GM13977 (cell line): ENCODE measurements around the gene EXOC3L1.

ENCODE experiments used
- DNase-seq: peaks from one replicate; pipeline ENCODE4 v3.0.0; 2012; ENCODE audit warnings: low spot score
- in situ Hi-C: fragments of 300-500 bp; cut with MboI; formaldehyde crosslinking; loops from one replicate; pipeline ENCODE4 v1.12.0; 2022; ENCODE audit warnings: low sequenced_read_pairs, low pct_unique_long_range_greater_than_20kb, mixed read lengths, inconsistent platforms; ENCODE audit not compliant: unreplicated experiment
- TF ChIP-seq, protein P1 (sequence below): IDR thresholded peaks from 2 replicates; pipeline ENCODE4 v1.5.1; 2012; ENCODE audit warnings: mild to moderate bottlenecking, control low read depth; ENCODE audit not compliant: insufficient read depth; ENCODE audit errors: extremely low read depth, missing control alignments

Gene EXOC3L1

DNA sequence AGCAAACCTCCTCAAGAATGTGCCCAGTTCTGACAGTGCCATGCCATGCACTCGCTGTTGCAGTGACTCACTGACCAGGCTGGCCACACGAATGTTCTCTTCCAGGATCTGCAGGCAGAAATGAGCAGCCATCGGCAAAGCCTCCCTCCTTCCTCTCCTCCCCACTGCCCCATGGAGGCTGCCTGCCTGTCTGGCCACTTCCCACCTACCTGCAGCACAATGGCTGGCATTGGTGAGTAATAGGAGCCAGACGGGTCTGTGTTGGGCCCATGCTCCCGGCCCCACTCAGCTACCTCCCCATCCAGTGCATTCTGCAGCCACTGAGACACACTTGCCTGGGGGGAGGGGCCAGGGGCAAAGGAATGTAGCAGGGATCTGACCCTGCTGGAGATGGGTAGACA is 3.4 kb downstream of the EXOC3L1 start:
- TF ChIP-seq, protein P1, sequence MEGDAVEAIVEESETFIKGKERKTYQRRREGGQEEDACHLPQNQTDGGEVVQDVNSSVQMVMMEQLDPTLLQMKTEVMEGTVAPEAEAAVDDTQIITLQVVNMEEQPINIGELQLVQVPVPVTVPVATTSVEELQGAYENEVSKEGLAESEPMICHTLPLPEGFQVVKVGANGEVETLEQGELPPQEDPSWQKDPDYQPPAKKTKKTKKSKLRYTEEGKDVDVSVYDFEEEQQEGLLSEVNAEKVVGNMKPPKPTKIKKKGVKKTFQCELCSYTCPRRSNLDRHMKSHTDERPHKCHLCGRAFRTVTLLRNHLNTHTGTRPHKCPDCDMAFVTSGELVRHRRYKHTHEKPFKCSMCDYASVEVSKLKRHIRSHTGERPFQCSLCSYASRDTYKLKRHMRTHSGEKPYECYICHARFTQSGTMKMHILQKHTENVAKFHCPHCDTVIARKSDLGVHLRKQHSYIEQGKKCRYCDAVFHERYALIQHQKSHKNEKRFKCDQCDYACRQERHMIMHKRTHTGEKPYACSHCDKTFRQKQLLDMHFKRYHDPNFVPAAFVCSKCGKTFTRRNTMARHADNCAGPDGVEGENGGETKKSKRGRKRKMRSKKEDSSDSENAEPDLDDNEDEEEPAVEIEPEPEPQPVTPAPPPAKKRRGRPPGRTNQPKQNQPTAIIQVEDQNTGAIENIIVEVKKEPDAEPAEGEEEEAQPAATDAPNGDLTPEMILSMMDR, result no peak
- in situ Hi-C loops, result no loop called here
- DNase-seq, result no peak

DNA sequence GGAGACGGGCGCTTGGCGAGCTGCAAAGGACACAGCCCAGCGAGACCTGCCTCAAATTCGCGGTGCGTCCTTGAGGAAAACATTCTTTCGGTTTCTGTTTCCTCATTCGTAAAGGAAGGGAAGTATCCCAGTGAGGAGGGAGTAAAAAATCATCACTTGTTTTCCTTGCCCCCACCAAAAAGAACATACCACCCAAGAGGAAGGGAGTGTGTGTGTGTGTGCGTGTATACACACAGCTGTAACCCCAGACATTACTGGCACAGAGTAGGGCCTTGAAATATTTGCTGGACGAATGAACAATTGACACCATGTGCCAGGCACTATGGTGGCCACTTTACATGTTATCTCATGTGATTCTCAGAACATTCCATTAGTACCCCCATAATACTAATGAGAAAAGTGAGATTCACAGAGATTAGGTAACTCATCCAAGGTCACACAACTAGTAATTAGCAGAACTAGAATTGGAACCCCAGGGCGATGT is 4.2 kb downstream of the EXOC3L1 start:
- in situ Hi-C loops, result no loop called here
- TF ChIP-seq, protein P1, result no peak
- DNase-seq, result no peak

DNA sequence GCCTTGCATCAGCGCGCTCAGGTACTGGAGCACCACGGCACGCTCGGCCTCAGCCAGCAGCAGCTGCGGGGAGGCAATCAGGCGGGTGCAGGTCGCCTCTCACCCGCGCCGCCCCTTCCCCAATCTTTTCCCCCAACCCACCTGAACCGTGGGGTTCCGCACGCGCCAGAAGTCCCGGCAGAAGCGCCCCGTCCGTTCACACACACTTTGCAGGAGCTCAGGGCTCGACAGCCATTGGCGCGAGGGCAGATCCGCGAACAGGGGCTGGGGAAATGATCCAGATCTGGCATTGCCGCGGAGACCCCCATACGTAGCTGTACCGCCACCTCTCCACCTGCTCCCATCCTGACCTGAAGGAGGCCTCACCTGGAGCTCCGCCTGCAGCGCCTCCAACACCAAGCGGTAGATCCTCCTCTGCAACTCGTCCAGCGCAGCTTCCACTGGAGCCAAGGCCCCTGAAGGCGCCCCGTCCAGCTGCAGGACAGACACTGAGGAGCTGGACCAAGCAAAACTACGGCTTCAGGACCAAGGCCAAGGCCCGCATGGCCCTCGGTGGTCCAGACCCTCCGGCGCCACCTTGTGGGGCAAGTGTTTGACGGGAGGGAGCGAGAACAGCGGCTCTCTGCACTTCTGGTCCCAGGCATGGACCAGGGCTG is 4.8 kb downstream of the EXOC3L1 start:
- DNase-seq, result peak; percentile 85
- in situ Hi-C loops, result no loop called here
- TF ChIP-seq, protein P1, result peak; percentile 97

DNA sequence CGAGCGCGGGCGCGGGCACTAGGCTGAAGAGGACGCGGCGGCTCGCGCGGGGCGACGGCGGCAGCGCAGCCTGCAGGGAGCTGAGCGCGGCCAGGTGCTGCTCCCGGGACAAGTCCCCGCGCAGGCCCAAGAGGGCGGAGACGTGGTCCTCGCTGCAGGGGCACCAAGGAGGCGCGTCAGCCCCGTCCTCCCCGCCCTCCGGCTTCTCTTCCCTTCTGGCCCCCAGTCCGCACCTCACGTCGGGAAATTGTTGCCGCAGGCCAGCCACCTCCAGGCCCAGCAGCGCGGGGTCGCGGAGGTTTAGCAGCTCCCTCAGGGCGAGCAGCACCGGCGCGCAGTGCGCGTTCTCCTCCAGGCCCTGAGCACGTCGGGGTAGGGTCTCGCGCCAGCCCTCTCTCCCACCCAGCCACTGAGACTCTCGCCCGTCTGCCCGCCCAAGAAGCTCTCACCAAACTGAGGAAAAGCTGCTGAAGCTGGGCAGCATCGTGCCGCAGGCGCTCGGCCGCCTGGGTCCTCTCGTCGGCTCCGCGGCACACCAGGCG is 5.4 kb downstream of the EXOC3L1 start:
- no peak for DNase-seq
- in situ Hi-C loops, result no loop called here
- TF ChIP-seq, protein P1, result no peak

DNA sequence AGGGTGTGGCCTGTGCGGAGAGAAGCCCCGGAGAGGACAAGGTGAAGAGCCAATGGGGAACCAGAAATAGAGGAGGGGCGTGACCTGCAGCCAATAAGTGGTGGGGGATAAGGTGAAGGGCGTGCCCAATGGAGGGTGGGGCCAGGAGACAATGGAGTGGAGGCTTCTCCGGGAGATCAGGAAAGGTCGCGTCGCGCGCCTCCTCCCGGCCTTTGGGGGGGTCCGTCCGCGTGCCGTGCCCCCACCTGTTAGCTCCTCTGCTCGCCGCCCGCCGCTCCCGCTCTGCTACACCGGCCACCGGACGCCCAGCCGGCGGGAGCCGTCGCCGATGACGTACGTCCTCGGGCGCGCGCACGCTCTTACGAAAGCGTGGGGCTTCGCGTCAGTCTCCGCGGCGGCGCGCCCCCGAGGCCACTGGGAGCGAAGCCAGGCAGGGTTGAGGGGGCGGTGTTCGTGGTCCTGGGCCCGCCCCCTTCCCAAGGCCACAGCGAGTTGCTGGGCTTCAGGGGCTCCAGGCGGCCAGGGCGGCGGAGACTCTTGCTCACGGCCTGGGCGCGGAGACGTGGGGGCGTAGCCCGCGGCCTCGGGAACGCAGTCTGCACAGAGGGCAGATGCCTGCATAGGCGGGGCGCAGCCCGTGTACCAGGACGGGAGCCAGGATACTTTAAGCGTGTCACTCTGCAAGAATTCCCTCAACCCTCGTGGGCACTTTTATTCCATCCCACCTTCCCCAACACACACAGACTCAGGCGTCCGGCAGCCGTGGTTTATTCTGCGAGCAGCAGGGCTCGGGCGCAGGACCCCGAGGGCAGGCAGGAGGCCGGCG is 6.1 kb downstream of the EXOC3L1 start, which contains the start of gene MATCAP1:
MATCAP1 (minus strand) TSS at position 337 of the 826 bp plus-strand sequence. CDS start 3,353 bp downstream, outside the sequence.
- in situ Hi-C loops, result no loop called here
- DNase-seq, result peak; percentile 100
- TF ChIP-seq, protein P1, result no peak

DNA sequence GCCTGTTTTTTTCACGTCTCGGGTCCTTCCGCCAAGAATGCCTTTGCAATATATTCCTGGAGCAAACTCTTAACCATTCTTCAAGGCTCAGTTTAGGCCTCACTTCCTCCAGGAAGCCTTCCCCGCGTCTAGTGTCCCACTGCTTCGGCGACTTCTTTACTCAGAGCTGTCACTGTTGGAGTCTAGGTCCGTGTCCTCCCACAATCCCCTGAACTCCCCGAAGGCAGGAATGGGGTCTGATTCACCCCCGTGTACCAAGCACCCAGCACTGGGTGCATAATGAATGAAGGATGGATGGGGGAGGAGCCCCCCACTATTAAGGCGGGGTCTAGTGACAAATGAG is 6.7 kb downstream of the EXOC3L1 start:
- no peak for DNase-seq
- TF ChIP-seq, protein P1, result no peak
- in situ Hi-C loops, result no loop called here
